OCI-LY3 (cell line): ENCODE results near the gene ASB5.

Source experiments
- H2AFZ ChIP-seq: fragments of 200-600, 300-600 bp; shearing (Covaris generic); 2 replicates; pipeline ENCODE4 v1.6.0; 2014; ENCODE audit warnings: antibody characterized with exemption, low read depth, low read length
- H3K27ac ChIP-seq: fragments of 200-600, 300-600 bp; sonication (generic); 2 replicates; pipeline ENCODE4 v1.5.1; 2014; ENCODE audit warnings: mild to moderate bottlenecking, low read length, moderate library complexity, mixed read lengths
- H3K27me3 ChIP-seq: fragments of 200-600, 300-600 bp; sonication (generic); 2 replicates; pipeline ENCODE4 v1.6.1; 2014; ENCODE audit warnings: low read depth, low read length, mixed read lengths
- H3K36me3 ChIP-seq: fragments of 200-600, 300-600 bp; sonication (generic); replicated peaks from 2 replicates; pipeline ENCODE3; 2014; ENCODE audit warnings: low read depth, low read length, mixed read lengths
- H3K4me1 ChIP-seq: fragments of 300-600, 200-600 bp; sonication (generic); 2 replicates; pipeline ENCODE4 v1.6.1; 2014; ENCODE audit warnings: low read length, mixed read lengths
- H3K4me2 ChIP-seq: fragments of 200-600, 300-600 bp; sonication (generic); 2 replicates; pipeline ENCODE4 v1.6.1; 2014; ENCODE audit warnings: low read length, mixed read lengths
- H3K4me3 ChIP-seq: fragments of 300-600, 200-600 bp; sonication (generic); 2 replicates; pipeline ENCODE4 v1.5.1; 2014; ENCODE audit warnings: antibody characterized with exemption, mild to moderate bottlenecking, low read length, moderate library complexity
- H3K79me2 ChIP-seq: fragments of 300-600, 200-600 bp; shearing (Covaris generic); 2 replicates; pipeline ENCODE4 v1.6.1; 2014; ENCODE audit warnings: mild to moderate bottlenecking, low read length, mixed read lengths
- H3K9ac ChIP-seq: fragments of 300-600, 200-600 bp; shearing (Covaris generic); 2 replicates; pipeline ENCODE4 v1.6.0; 2014; ENCODE audit warnings: mild to moderate bottlenecking, low read length, moderate library complexity
- H3K9me3 ChIP-seq: fragments of 200-600, 300-600 bp; shearing (Covaris generic); 2 replicates; pipeline ENCODE4 v1.6.1; 2014; ENCODE audit warnings: low read length, mixed read lengths; ENCODE audit not compliant: insufficient read depth
- H4K20me1 ChIP-seq: fragments of 200-600, 300-600 bp; sonication (generic); 2 replicates; pipeline ENCODE4 v1.6.1; 2016; ENCODE audit warnings: low read length, mixed read lengths; ENCODE audit not compliant: insufficient read depth
- CTCF ChIP-seq: fragments of 200-600, 300-600 bp; sonication (generic); IDR thresholded peaks from 2 replicates; pipeline ENCODE4 v1.5.1; 2014; ENCODE audit warnings: antibody characterized with exemption, low read length, low read depth
- EZH2phosphoT487 ChIP-seq: fragments of 200-600 bp; shearing (Covaris generic); IDR thresholded peaks from 2 replicates; pipeline ENCODE4 v1.6.1; 2018; ENCODE audit warnings: antibody characterized with exemption, mixed run types, low read depth

ASB5 gene

GRCh38 chr4:176229645-176230044 lies 39.4 kb downstream of the ASB5 start:
- Histone ChIP-seq H3K9ac (no peak overlapping the region), H3K36me3 (no peaks in the 10 kb centered on the region), H3K79me2 (no peaks in the 10 kb centered on the region), H3K4me2 (no peak overlapping the region), H2AFZ (no peak overlapping the region), H3K9me3 (no peaks in the 10 kb centered on the region), H3K27me3 (no peaks in the 10 kb centered on the region), H4K20me1 (no peaks in the 10 kb centered on the region), H3K4me3 (no peak overlapping the region), H3K4me1 (no peaks in the 10 kb centered on the region), H3K27ac (no peak overlapping the region)
- no peak for TF ChIP-seq CTCF
- no peak for TF ChIP-seq EZH2phosphoT487

- H3K4me1 ChIP-seq: no peaks in the 10 kb centered on the region
- H3K27me3 ChIP-seq: no peaks in the 10 kb centered on the region
These were observed 42.3 kb downstream of the ASB5 start for GRCh38 chr4:176226736-176227135.

GRCh38 chr4:176223561-176223960 lies 45.5 kb downstream of the ASB5 start:
- H4K20me1 ChIP-seq: no peaks in the 10 kb centered on the region

More at GRCh38 chr4:176226736-176227135, 42.3 kb downstream of the ASB5 start:
- H3K4me3 ChIP-seq: no peak overlapping the region
- no peak overlapping the region for H3K9ac ChIP-seq
- no peaks in the 10 kb centered on the region for H3K79me2 ChIP-seq
- H4K20me1 ChIP-seq: no peaks in the 10 kb centered on the region
- H2AFZ ChIP-seq: no peak overlapping the region; the same call in 1 of the 2 replicates
- no peaks in the 10 kb centered on the region for H3K9me3 ChIP-seq
- no peak overlapping the region for H3K4me2 ChIP-seq
- no peak for TF ChIP-seq CTCF
- TF ChIP-seq EZH2phosphoT487: no peak
- no peaks in the 10 kb centered on the region for H3K36me3 ChIP-seq
- no peak overlapping the region for H3K27ac ChIP-seq

GRCh38 chr4:176222149-176222548 lies 46.9 kb downstream of the ASB5 start:
- TF ChIP-seq CTCF: no peak
- TF ChIP-seq EZH2phosphoT487: no peak

More at GRCh38 chr4:176223561-176223960, 45.5 kb downstream of the ASB5 start:
- Histone ChIP-seq H3K4me1 (no peaks in the 10 kb centered on the region), H3K4me3 (no peak overlapping the region), H3K79me2 (no peaks in the 10 kb centered on the region), H2AFZ (no peak overlapping the region), H3K4me2 (no peak overlapping the region), H3K9ac (no peak overlapping the region), H3K27me3 (no peaks in the 10 kb centered on the region), H3K27ac (no peak overlapping the region), H3K36me3 (no peaks in the 10 kb centered on the region), H3K9me3 (no peaks in the 10 kb centered on the region)
- TF ChIP-seq CTCF (no peak), EZH2phosphoT487 (no peak)

More at GRCh38 chr4:176222149-176222548, 46.9 kb downstream of the ASB5 start:
- Histone ChIP-seq H3K36me3 (no peaks in the 10 kb centered on the region), H3K9ac (no peak overlapping the region), H3K4me1 (no peaks in the 10 kb centered on the region), H3K4me3 (no peak overlapping the region), H3K27ac (no peak overlapping the region), H4K20me1 (no peaks in the 10 kb centered on the region), H2AFZ (no peak overlapping the region), H3K4me2 (no peak overlapping the region), H3K27me3 (no peaks in the 10 kb centered on the region), H3K9me3 (no peaks in the 10 kb centered on the region), H3K79me2 (no peaks in the 10 kb centered on the region)
